Activated naive CD4-positive, alpha-beta T cell treated with anti-CD3 and anti-CD28 coated beads, Interleukin-2, amount 50 U/mL, for 72 hours (primary cell): ENCODE measurements around the gene EIF4E3. TPM values are rescaled to one million over a fixed set of nuclear protein-coding genes. Genes with fewer than 3 reads are reported as not detected.

Experiments
- ATAC-seq, 2 donors: fragments of 150-1000 bp; cut with Tn5 transposase; 2 replicates each; pipeline ENCODE4 v1.10.0; 2021; ENCODE audit warnings: mild to moderate bottlenecking in 2 of 2, moderate library complexity in 2 of 2
- DNase-seq, 2 donors: peaks; one replicate each; pipeline ENCODE4 v3.0.0; 2021 to 2022; ENCODE audit warnings: low spot score in 2 of 2
- H3K27ac Mint-ChIP-seq, 2 donors: one replicate each; pipeline ENCODE4 v1.8.0; 2022; ENCODE audit warnings: mild to moderate bottlenecking in 2 of 2, mixed read lengths in 2 of 2
- H3K36me3 Mint-ChIP-seq, 2 donors: one replicate each; pipeline ENCODE4 v1.8.0; 2022; ENCODE audit warnings: mixed read lengths in 2 of 2
- H3K9me3 Mint-ChIP-seq, 2 donors: one replicate each; pipeline ENCODE4 v1.8.0; 2022; ENCODE audit warnings: mixed read lengths in 2 of 2
- total RNA-seq, 2 donors: library from RNA; stranded (reverse); gene quantifications; one replicate each; pipeline ENCODE4 v1.2.3, GENCODE V29; 2022

EIF4E3 gene
- total RNA-seq, 2 donors from 2014 or later, result 24.6 to 29.7 TPM

GRCh38 chr3:71676931-71677330 is 48.3 kb downstream of the EIF4E3 start:
- no peaks in the 10 kb centered on the region for H3K9me3 Mint-ChIP-seq
- no peak for ATAC-seq
- DNase-seq, result no peak
- H3K36me3 Mint-ChIP-seq, result no peaks in the 10 kb centered on the region
- H3K27ac Mint-ChIP-seq, result no peak overlapping the region

GRCh38 chr3:71673486-71673885 is 51.7 kb downstream of the EIF4E3 start:
- no peak for DNase-seq
- ATAC-seq, result no peak
- Mint-ChIP-seq H3K36me3 (no peaks in the 10 kb centered on the region), H3K9me3 (no peaks in the 10 kb centered on the region), H3K27ac (no peak overlapping the region)

GRCh38 chr3:71672807-71673206 is 52.4 kb downstream of the EIF4E3 start:
- H3K27ac Mint-ChIP-seq, result no peak overlapping the region
- peaks cover 0 to 3% of the 10 kb centered on the region in 2 donors for H3K9me3 Mint-ChIP-seq
- ATAC-seq, result no peak
- no peak for DNase-seq
- H3K36me3 Mint-ChIP-seq, result no peaks in the 10 kb centered on the region

GRCh38 chr3:71672340-71672739 is 52.9 kb downstream of the EIF4E3 start:
- H3K27ac Mint-ChIP-seq, result no peak overlapping the region
- H3K36me3 Mint-ChIP-seq, result no peaks in the 10 kb centered on the region
- peaks cover 0 to 4% of the 10 kb centered on the region in 2 donors for H3K9me3 Mint-ChIP-seq
- ATAC-seq (no peak), DNase-seq (no peak)

- no peak overlapping the region for H3K27ac Mint-ChIP-seq
- H3K9me3 Mint-ChIP-seq, result peaks cover under 1 to 7% of the 10 kb centered on the region in 2 donors
- no peak for ATAC-seq
- no peak for DNase-seq
- H3K36me3 Mint-ChIP-seq, result peaks cover under 1% of the 10 kb centered on the region in 2 donors
Observed at GRCh38 chr3:71671216-71671845, 53.9 kb downstream of the EIF4E3 start.

GRCh38 chr3:71662568-71662967 is 62.6 kb downstream of the EIF4E3 start:
- ATAC-seq, result peak in 1 of 2 donors; percentile 47
- DNase-seq, result no peak

GRCh38 chr3:71662056-71662455 is 63.1 kb downstream of the EIF4E3 start:
- Mint-ChIP-seq H3K36me3 (peaks cover 12 to 13% of the 10 kb centered on the region in 2 donors), H3K27ac (peak overlapping the region in 1 of 2 donors; percentile 52), H3K9me3 (peaks cover 11 to 12% of the 10 kb centered on the region in 2 donors)
- DNase-seq (no peak), ATAC-seq (no peak)

More at GRCh38 chr3:71662568-71662967, 62.6 kb downstream of the EIF4E3 start:
- Mint-ChIP-seq H3K9me3 (peaks cover 12 to 15% of the 10 kb centered on the region in 2 donors), H3K36me3 (peaks cover 12 to 13% of the 10 kb centered on the region in 2 donors), H3K27ac (peak overlapping the region in 1 of 2 donors; percentile 52)

- no peak for ATAC-seq
- Mint-ChIP-seq H3K9me3 (no peaks in the 10 kb centered on the region), H3K27ac (no peak overlapping the region), H3K36me3 (no peaks in the 10 kb centered on the region)
- DNase-seq, result no peak
Observed at GRCh38 chr3:71659864-71660591, 65.2 kb downstream of the EIF4E3 start.

GRCh38 chr3:71657831-71658530 is 67.2 kb downstream of the EIF4E3 start:
- H3K9me3 Mint-ChIP-seq, result no peaks in the 10 kb centered on the region
- no peak overlapping the region for H3K27ac Mint-ChIP-seq
- no peaks in the 10 kb centered on the region for H3K36me3 Mint-ChIP-seq
- ATAC-seq (no peak), DNase-seq (no peak)

GRCh38 chr3:71655061-71655460 is 70.1 kb downstream of the EIF4E3 start:
- Mint-ChIP-seq H3K9me3 (no peaks in the 10 kb centered on the region), H3K27ac (no peak overlapping the region), H3K36me3 (no peaks in the 10 kb centered on the region)
- ATAC-seq (no peak), DNase-seq (no peak)

- ATAC-seq, result no peak
- no peak overlapping the region for H3K27ac Mint-ChIP-seq
- no peaks in the 10 kb centered on the region for H3K9me3 Mint-ChIP-seq
- no peak for DNase-seq
- H3K36me3 Mint-ChIP-seq, result no peaks in the 10 kb centered on the region
Observed at GRCh38 chr3:71653414-71653807, 71.8 kb downstream of the EIF4E3 start.

- peak in 1 of 2 donors; percentile 21 for DNase-seq
- peak; percentile 59 to 78 for ATAC-seq
- no peaks in the 10 kb centered on the region for H3K36me3 Mint-ChIP-seq
- no peak overlapping the region for H3K27ac Mint-ChIP-seq
- H3K9me3 Mint-ChIP-seq, result no peaks in the 10 kb centered on the region
Observed at GRCh38 chr3:71652781-71653413, 72.3 kb downstream of the EIF4E3 start.

- DNase-seq, result no peak
- H3K27ac Mint-ChIP-seq, result no peak overlapping the region
- H3K9me3 Mint-ChIP-seq, result no peaks in the 10 kb centered on the region
- H3K36me3 Mint-ChIP-seq, result no peaks in the 10 kb centered on the region
- ATAC-seq, result no peak
Observed at GRCh38 chr3:71651625-71652024, 73.6 kb downstream of the EIF4E3 start.

GRCh38 chr3:71650372-71650771 is 74.8 kb downstream of the EIF4E3 start:
- Mint-ChIP-seq H3K27ac (peak overlapping the region in 1 of 2 donors; percentile 73), H3K9me3 (no peaks in the 10 kb centered on the region), H3K36me3 (no peaks in the 10 kb centered on the region)
- ATAC-seq (no peak), DNase-seq (no peak)

- no peaks in the 10 kb centered on the region for H3K9me3 Mint-ChIP-seq
- peak overlapping the region in 1 of 2 donors; percentile 2 for H3K27ac Mint-ChIP-seq
- no peak for DNase-seq
- no peaks in the 10 kb centered on the region for H3K36me3 Mint-ChIP-seq
- ATAC-seq, result no peak
Observed at GRCh38 chr3:71649757-71650156, 75.4 kb downstream of the EIF4E3 start.

- Mint-ChIP-seq H3K36me3 (peaks cover 0 to 6% of the 10 kb centered on the region in 2 donors), H3K9me3 (no peaks in the 10 kb centered on the region), H3K27ac (no peak overlapping the region)
- DNase-seq, result no peak
- ATAC-seq, result no peak
Observed at GRCh38 chr3:71647751-71648150, 77.5 kb downstream of the EIF4E3 start.

- Mint-ChIP-seq H3K36me3 (peaks cover 0 to 7% of the 10 kb centered on the region in 2 donors), H3K9me3 (no peaks in the 10 kb centered on the region), H3K27ac (no peak overlapping the region)
- no peak for ATAC-seq
- DNase-seq, result no peak
Observed at GRCh38 chr3:71646971-71647370, 78.2 kb downstream of the EIF4E3 start.
